GM23338 (cell line): ENCODE data around the gene AKAP13. TPM values are rescaled to one million over a fixed set of nuclear protein-coding genes. Genes with fewer than 3 reads are reported as not detected.

Source experiments
- ATAC-seq: fragments of 200-7000 bp; cut with Tn5 transposase; 3 replicates; pipeline ENCODE4 v1.9.1; 2020
- DNase-seq: peaks from one replicate; pipeline ENCODE4 v3.0.0-alpha.2; 2015; ENCODE audit warnings: low spot score
- H2AFZ ChIP-seq: fragments of 200-600 bp; sonication (generic); 2 replicates; pipeline ENCODE4 v1.8.0; 2016; ENCODE audit warnings: antibody characterized with exemption, mild to moderate bottlenecking, moderate library complexity
- H3F3A ChIP-seq: fragments of 200-600 bp; sonication (generic); replicated peaks from 2 replicates; pipeline ENCODE4 v1.8.0; 2017; ENCODE audit warnings: antibody characterized with exemption, mixed run types, low read depth
- H3K27ac ChIP-seq: fragments of 200-600 bp; sonication (generic); 2 replicates; pipeline ENCODE4 v1.6.1; 2016; ENCODE audit warnings: low read depth
- H3K27me3 ChIP-seq: fragments of 200-600 bp; sonication (generic); 2 replicates; pipeline ENCODE4 v1.8.0; 2016; ENCODE audit warnings: mild to moderate bottlenecking, mixed run types, moderate library complexity; ENCODE audit not compliant: insufficient read depth
- H3K36me3 ChIP-seq: fragments of 200-600 bp; sonication (generic); 2 replicates; pipeline ENCODE4 v1.8.0; 2016; ENCODE audit warnings: mild to moderate bottlenecking; ENCODE audit not compliant: insufficient read depth
- H3K4me1 ChIP-seq: fragments of 200-600 bp; sonication (generic); 2 replicates; pipeline ENCODE4 v1.8.0; 2016; ENCODE audit warnings: mild to moderate bottlenecking, moderate library complexity; ENCODE audit not compliant: insufficient read depth
- H3K4me2 ChIP-seq: fragments of 200-600 bp; sonication (generic); 2 replicates; pipeline ENCODE4 v1.7.1; 2017; ENCODE audit warnings: mixed run types
- H3K4me3 ChIP-seq: fragments of 200-600 bp; sonication (generic); 2 replicates; pipeline ENCODE4 v1.6.1; 2016; ENCODE audit warnings: mixed run types
- H3K79me2 ChIP-seq: fragments of 200-600 bp; sonication (generic); replicated peaks from 2 replicates; pipeline ENCODE4 v1.8.0; 2017; ENCODE audit warnings: mild to moderate bottlenecking; ENCODE audit not compliant: insufficient read depth
- H3K9me2 ChIP-seq: fragments of 200-600 bp; sonication (generic); 2 replicates; pipeline ENCODE4 v1.8.0; 2017; ENCODE audit not compliant: insufficient read depth
- H4K20me1 ChIP-seq: fragments of 200-600 bp; sonication (generic); replicated peaks from 2 replicates; pipeline ENCODE4 v1.8.0; 2017; ENCODE audit warnings: mild to moderate bottlenecking; ENCODE audit not compliant: insufficient read depth
- H3K27ac Mint-ChIP-seq: 2 replicates; pipeline ENCODE4 v1.8.0; 2020; ENCODE audit warnings: inconsistent platforms, mild to moderate bottlenecking, moderate library complexity, mixed read lengths
- H3K27me3 Mint-ChIP-seq: 3 replicates; pipeline ENCODE4 v1.8.0; 2022; ENCODE audit warnings: low read depth, mild to moderate bottlenecking, moderate library complexity, mixed read lengths, inconsistent platforms; ENCODE audit not compliant: insufficient read depth, poor library complexity
- H3K36me3 Mint-ChIP-seq: 3 replicates; pipeline ENCODE4 v1.8.0; 2021; ENCODE audit warnings: low read depth, mild to moderate bottlenecking, inconsistent platforms, moderate library complexity, mixed read lengths
- H3K4me1 Mint-ChIP-seq: 3 replicates; pipeline ENCODE4 v1.8.0; 2020; ENCODE audit warnings: mild to moderate bottlenecking, inconsistent platforms, mixed read lengths
- H3K4me3 Mint-ChIP-seq: 3 replicates; pipeline ENCODE4 v1.8.0; 2021; ENCODE audit warnings: moderate library complexity, mild to moderate bottlenecking, inconsistent platforms, mixed read lengths
- H3K9me3 Mint-ChIP-seq: 3 replicates; pipeline ENCODE4 v1.8.0; 2020; ENCODE audit warnings: moderate library complexity, mild to moderate bottlenecking, inconsistent platforms, mixed read lengths
- CREB1 ChIP-seq: fragments of 250-450 bp; sonication (Bioruptor Pico); IDR thresholded peaks from 2 replicates; pipeline ENCODE4 v1.5.0; 2020; ENCODE audit warnings: low read depth, mild to moderate bottlenecking, moderate library complexity
- CTCF ChIP-seq, 2 experiments: fragments of 200-600 bp in 1 of 2; sonication (generic) in 1 of 2; conservative IDR thresholded peaks; 2 replicates each; pipeline versions ENCODE4 v1.5.1 to v1.6.1; 2016 to 2017; ENCODE audit warnings: antibody characterized with exemption in 2 of 2, low read depth in 2 of 2, mild to moderate bottlenecking in 2 of 2, moderate library complexity in 1 of 2
- EZH2 ChIP-seq: fragments of 200-600 bp; sonication (generic); IDR thresholded peaks from one replicate; pipeline ENCODE4 v1.8.0; 2017; ENCODE audit warnings: antibody characterized with exemption, mild to moderate bottlenecking, low read depth; ENCODE audit not compliant: unreplicated experiment
- EZH2phosphoT487 ChIP-seq: fragments of 200-600 bp; sonication (generic); IDR thresholded peaks from one replicate; pipeline ENCODE4 v1.8.1; 2018; ENCODE audit warnings: antibody characterized with exemption; ENCODE audit not compliant: unreplicated experiment
- JUNB ChIP-seq: IDR thresholded peaks from one replicate; pipeline ENCODE4 v1.6.1; 2016; ENCODE audit warnings: antibody characterized with exemption; ENCODE audit not compliant: unreplicated experiment
- NANOG ChIP-seq: IDR thresholded peaks from 2 replicates; pipeline ENCODE4 v1.6.1; 2016; ENCODE audit warnings: antibody characterized with exemption, borderline replicate concordance
- POLR2AphosphoS5 ChIP-seq: IDR thresholded peaks from 2 replicates; pipeline ENCODE4 v1.6.1; 2016; ENCODE audit warnings: antibody characterized with exemption, low read depth
- REST ChIP-seq: IDR thresholded peaks from one replicate; pipeline ENCODE4 v1.6.1; 2018; ENCODE audit warnings: antibody characterized with exemption; ENCODE audit not compliant: unreplicated experiment
- STAT1 ChIP-seq: IDR thresholded peaks from one replicate; pipeline ENCODE4 v1.6.1; 2016; ENCODE audit warnings: antibody characterized with exemption; ENCODE audit not compliant: unreplicated experiment
- ZNF114 ChIP-seq: fragments of 250-450 bp; sonication (Bioruptor Pico); IDR thresholded peaks from 2 replicates; pipeline ENCODE4 v1.5.0; 2020; ENCODE audit warnings: mild to moderate bottlenecking, moderate library complexity
- polyA plus RNA-seq: library from polyadenylated mRNA; unstranded; fragments of >200 nt; fragmentation: Nextera tagmentation; extraction: Ambion mirVana; gene quantifications from 2 replicates; pipeline ENCODE4 v1.2.1, GENCODE V29; 2016
- total RNA-seq: library from RNA; depleted of rRNA; stranded (reverse); fragments of >200 nt; shearing (Covaris generic); gene quantifications from 2 replicates; pipeline ENCODE4 v1.2.3, GENCODE V29; 2014

Gene AKAP13
- total and polyA plus RNA-seq, 2 experiments from 2014 or later: 46.2 to 60.7 TPM

GRCh38 chr15:85771271-85771670 lies 390.9 kb downstream of the AKAP13 start:
- Histone ChIP-seq H3K27ac (no peak overlapping the region), H3K4me1 (no peaks in the 10 kb centered on the region; the same call in 1 of the 2 replicates), H3K4me3 (no peak overlapping the region), H3K36me3 (no peaks in the 10 kb centered on the region), H3F3A (no peaks in the 10 kb centered on the region), H2AFZ (no peak overlapping the region), H4K20me1 (peaks cover 13% of the 10 kb centered on the region), H3K4me2 (no peak overlapping the region), H3K27me3 (no peaks in the 10 kb centered on the region), H3K79me2 (peaks cover 91% of the 10 kb centered on the region), H3K9me2 (no peaks in the 10 kb centered on the region)
- Mint-ChIP-seq H3K4me3 (no peak overlapping the region), H3K36me3 (peaks cover 19% of the 10 kb centered on the region), H3K27ac (no peak overlapping the region), H3K27me3 (peaks cover 4% of the 10 kb centered on the region), H3K4me1 (peaks cover 28% of the 10 kb centered on the region), H3K9me3 (no peaks in the 10 kb centered on the region)
- DNase-seq: no peak
- no peak for ATAC-seq
- TF ChIP-seq NANOG: no peak
- TF ChIP-seq EZH2phosphoT487: no peak
- TF ChIP-seq REST: no peak
- no peak for TF ChIP-seq CREB1 (CRISPR knock-in tag)
- no peak for TF ChIP-seq EZH2
- TF ChIP-seq POLR2AphosphoS5: no peak
- TF ChIP-seq STAT1: no peak
- no peak for TF ChIP-seq ZNF114 (CRISPR knock-in tag)

- Mint-ChIP-seq H3K36me3 (peaks cover 19% of the 10 kb centered on the region), H3K4me1 (peaks cover 23% of the 10 kb centered on the region), H3K4me3 (no peak overlapping the region), H3K27ac (peak overlapping the region; percentile 37), H3K9me3 (no peaks in the 10 kb centered on the region), H3K27me3 (peaks cover 4% of the 10 kb centered on the region)
- H3F3A ChIP-seq: no peaks in the 10 kb centered on the region
- DNase-seq (no peak), ATAC-seq (no peak)
- H3K9me2 ChIP-seq: no peaks in the 10 kb centered on the region
- H3K36me3 ChIP-seq: no peaks in the 10 kb centered on the region
- H3K79me2 ChIP-seq: peaks cover 92% of the 10 kb centered on the region
- H3K4me1 ChIP-seq: no peaks in the 10 kb centered on the region; the same call in 1 of the 2 replicates
- H2AFZ ChIP-seq: no peak overlapping the region
- no peaks in the 10 kb centered on the region for H3K27me3 ChIP-seq
- no peak overlapping the region for H3K27ac ChIP-seq
- H4K20me1 ChIP-seq: peaks cover 13% of the 10 kb centered on the region
- no peak overlapping the region for H3K4me3 ChIP-seq
- H3K4me2 ChIP-seq: no peak overlapping the region
- TF ChIP-seq EZH2 (no peak), EZH2phosphoT487 (no peak), JUNB (no peak), CTCF (conservative IDR thresholded peaks at IDR 0.05; ENCODE audit: low read depth in 2 of 2) (no peak), ZNF114 (CRISPR knock-in tag) (no peak), POLR2AphosphoS5 (no peak)
Measured at GRCh38 chr15:85771781-85772445, 391.5 kb downstream of the AKAP13 start.
